HG02970 (cell line): ENCODE measurements around the gene MRTFA.
"Not testable (repeated sequence)": the region's sequence is repeated elsewhere in the genome, so short reads cannot be mapped to it uniquely, and the experiment has no call there.

ENCODE experiments used
- ATAC-seq: cut with Tn5 transposase; IDR thresholded peaks from one replicate; pipeline ENCODE4 v1.9.1; 2021; ENCODE audit warnings: mild to moderate bottlenecking, moderate library complexity, moderate number of reproducible peaks; ENCODE audit not compliant: unreplicated experiment, low FRiP score

MRTFA gene

DNA sequence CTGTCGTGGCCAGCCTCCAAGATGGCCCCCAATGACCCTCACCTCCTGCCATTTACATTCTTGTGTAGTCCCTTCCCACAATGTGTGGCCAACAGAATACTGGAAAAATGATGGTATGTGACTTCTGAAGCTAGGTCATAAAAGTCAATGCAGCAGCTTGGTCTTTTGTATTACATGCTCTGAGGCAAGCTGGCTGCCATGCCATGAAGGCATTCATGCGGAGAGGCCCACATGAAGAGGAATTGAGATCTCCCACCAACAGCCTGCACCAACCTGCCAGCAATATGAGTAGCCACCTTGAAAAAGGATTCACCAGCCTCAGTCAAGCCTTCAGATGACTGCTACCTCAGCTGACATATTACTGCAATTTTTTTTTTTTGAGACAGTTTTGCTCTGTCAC lies 4.6 kb downstream of the MRTFA start:
- ATAC-seq, result no peak

DNA sequence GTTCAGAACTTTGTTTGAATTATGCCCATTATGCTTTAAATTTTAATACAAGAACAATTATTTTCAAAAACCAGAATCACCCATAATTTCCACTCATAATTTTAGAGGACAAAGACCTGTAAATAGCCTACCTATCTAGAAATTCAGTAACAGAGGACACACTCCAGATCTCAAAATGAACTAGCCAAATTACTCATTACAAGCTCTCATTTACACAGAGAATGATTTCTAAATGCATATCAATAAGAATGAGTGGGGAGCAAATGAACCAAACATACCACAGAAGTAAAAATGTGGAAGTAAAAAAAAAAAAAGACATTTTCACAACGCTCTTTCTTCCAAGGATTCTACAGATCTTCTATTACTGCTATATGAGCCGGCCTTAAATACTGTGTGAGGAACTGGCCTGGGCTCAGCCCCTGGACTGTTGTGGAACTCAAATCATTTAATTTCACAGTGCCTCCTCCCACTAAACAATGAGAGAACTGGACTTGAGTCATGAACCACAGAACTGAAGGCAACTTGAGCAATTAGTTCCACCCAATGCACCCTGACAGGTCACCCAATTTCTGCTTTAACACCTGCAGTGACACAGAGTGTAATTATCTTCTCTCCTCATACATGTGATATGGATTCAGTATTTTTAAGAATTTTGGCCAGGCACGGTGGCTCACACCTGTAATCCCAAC lies 8.0 kb downstream of the MRTFA start:
- ATAC-seq, result no peak

DNA sequence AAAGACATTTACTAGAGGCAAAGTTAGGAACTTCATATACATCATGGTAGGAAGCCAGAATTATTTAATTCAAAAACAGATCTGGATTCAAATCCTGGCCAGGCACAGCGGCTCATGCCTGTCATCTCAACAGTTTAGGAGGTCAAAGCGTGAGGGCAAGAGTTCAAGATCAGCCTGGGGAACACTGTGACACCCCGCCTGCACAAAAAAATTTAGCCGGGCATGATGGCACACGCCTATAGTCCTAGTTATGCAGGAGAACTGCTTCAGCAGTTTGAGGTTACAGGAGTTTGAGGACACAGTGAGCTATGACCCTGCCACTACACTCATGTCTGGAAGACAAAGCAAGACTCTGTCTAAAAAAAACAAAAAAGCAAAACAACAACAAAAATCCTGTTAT lies 8.9 kb downstream of the MRTFA start:
- ATAC-seq, result no peak

DNA sequence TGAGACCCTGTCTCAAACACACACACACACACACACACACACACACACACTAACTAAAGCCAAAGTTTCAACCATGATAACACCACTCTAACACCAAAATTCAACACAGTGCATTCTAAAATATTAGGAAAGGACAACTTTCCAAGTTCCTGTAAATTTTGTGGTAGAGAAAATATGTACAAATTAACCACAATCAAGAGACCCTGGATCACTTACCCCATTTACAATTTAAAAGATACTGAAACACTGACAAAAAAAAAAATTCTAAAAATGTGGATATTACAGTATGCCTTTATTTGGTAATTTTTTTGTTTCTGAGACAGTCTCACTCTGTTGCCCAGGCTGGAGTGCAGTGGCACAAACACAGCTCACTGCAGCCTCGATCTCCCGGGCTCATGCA lies 9.7 kb downstream of the MRTFA start:
- ATAC-seq, result no peak

DNA sequence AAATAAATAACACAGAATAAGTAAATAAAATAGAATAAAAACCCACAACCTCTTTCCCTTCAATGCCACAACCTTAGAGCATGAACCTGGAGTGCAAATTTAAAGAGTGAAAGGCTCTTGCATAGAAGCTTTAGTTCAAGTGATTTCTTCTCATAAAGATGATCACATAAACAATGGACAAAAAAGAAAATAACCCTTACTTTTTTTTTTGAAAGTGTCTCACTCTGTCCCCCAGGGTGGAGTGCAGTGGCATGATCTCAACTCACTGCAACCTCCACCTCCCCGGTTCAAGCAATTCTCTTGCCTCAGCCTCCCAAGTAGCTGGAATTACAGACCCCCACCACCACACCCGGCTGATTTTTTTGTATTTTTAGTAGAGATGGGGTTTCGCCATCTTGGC lies 10.7 kb downstream of the MRTFA start:
- not testable (repeated sequence) for ATAC-seq

DNA sequence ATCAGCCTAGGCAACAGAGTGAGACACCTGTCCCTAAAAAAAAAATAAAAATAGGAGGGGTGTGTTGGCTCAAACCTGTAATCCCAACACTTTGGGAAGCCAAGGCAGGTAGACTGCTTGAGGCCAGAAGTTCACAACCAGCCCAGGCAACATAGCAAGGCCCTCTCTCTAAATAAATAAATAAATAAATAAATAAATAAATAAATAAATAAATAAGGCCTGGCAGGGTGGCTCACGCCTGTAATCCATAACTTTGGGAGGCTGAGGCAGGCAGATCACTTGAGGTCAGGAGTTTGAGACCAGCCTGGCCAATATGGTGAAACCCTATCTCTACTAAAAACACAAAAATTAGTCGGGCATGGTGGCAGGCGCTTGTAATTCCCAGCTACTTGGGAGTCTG lies 11.2 kb downstream of the MRTFA start:
- not testable (repeated sequence) for ATAC-seq

DNA sequence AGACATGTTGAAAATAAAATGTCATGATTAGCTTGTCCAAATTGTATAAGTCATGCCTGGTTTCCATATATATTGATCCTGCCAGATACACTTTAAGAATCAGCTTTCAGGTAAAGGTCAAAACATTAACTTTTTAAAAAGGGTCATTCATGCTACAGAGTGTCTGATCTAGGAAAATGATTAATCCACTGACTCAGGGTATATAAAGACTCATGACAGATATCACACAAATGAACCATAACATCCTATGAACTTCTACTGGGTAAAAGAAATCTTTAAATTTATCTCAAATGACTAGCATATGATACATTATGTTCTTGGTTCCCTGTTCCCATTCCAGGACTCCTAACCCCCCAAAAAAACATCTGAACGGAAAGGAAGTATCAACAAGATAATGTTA lies 11.7 kb downstream of the MRTFA start:
- no peak for ATAC-seq

DNA sequence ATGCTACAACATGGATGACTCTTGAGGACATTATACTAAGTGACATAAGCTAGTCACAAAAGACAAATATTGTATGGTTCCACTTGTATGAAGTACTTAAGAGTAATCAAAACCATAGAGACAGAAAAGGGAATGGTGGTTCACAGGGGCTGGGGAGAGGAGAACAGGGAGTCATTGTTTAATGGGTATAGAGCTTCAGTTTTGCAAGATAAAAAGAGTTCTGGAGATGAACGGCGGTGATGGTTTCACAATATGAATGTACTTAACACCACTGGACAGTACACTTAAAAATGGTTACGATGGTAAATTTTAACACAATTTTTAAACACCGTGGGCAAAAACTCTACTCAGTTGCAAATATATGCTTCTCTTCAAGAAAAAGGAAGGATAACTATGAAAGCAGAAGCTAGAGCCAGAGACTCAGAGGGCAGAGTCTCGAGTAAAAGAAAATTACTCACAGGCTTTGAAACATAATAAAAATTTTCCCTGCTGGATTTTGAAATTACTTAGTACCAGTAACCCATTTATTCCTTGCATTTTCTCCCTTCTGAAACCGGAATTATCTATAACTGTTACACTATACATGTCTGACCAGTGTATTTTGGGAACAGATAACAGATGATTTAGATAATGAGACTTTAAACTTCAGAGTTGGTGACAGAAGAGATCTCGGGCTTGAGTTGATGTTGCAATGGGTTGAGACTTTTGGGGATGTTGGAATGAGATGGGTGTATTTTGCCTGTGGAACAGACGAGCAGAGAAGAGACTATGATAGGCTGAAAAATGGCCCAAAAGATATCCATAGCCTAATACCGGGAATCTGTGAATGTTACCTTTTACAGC lies 15.0 kb downstream of the MRTFA start:
- no peak for ATAC-seq

DNA sequence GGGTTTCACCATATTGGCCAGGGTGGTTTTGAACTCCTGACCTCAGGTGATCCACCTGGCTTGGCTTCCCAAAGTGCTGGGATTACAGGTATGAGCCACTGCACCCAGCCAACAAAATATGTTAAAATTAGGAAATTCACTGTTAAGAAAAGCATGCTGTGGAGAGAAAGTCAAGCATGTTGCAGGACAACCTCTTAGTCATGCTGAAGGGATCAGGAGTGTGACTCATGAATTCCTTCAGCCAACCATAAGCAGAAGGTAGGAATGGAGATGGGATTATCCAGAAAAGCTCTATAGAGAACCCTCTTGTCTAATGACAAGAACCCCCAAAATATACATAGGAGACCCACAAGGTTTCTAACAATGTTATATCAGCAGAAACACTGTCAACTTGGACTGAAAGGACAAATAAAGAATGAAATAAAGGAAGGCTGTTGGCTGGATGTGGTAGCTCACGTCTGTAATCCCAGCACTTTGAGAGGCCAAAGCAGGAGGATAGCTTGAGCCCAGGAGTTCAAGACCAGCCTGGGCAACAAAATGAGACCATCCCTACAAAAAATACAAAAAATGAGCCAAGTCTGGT lies 16.0 kb downstream of the MRTFA start:
- no peak for ATAC-seq

DNA sequence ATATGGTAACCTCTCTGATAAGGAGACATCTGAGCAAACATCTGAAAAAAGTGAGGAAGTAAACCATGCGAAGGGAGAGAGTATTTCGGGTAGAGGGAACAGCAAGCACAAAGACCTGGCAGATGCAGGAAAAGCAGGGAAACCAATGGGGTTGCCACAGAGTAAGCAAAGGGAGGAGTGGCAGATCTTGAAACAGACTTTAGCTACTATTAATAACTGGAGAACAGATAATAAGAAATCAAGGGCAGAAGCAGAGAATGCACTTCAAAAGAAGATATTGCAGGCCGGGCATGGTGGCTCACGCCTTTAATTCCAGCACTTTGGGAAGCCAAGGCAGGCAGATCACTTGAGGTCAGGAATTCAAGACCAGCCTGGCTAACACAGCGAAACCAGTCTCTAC lies 18.1 kb downstream of the MRTFA start:
- ATAC-seq, result no peak

DNA sequence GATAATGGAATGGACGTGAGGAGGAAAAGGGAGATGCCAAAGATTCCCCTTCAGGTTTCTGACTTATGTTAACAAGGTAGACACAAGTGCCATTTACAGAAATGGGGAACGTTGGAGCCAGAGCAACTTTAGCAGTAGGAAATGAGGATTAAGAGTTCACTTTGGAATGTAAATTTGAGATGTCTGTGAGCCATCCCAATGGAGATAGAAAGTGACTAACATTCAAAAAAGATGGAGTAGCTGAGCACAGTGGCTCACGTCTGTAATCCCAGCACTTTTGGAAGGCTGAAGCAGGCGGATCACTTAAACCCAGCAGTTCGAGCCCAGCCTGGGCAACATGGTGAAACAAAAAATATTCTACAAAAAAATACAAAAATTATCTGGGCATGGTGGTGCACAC lies 19.9 kb downstream of the MRTFA start:
- ATAC-seq, result no peak

DNA sequence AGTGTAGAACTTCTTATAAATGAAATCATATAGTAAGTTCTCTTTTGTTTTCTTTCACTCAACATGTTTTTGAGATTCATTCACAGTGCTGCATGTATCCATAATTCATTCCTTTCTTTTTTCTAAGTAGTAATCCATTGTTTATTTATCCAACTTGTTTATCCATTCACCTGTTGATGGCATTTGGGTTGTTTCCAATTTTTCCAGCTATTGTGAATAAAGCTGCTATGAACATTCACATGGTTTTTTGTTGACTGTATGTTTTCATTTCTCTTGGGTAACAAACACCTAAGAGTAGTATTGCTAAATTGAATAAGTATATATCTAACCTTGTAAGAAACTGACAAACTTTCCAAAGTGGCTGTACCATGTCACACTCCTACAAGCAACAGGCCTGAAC lies 23.5 kb downstream of the MRTFA start:
- no peak for ATAC-seq

DNA sequence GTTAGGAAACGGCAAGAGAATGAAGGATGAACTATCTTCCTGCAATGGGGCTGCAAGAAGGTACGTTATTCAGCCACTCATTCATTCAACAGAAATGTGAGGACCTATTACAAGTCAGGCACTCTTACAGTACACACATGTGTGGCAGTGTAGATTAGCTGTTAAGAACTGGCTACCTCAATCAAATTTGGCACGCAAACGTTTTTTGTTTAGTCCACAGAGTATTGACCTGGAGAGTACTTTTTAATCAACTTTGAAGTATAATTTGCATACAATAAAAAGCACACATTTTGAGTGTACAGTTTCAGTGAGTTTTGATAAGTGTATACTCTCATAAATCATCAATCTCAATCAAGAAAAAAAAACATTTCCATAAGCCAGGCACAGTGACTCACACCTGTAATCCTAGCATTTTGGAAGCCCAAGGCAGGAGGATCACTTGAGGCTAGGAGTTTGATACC lies 24.2 kb downstream of the MRTFA start:
- ATAC-seq, result no peak

DNA sequence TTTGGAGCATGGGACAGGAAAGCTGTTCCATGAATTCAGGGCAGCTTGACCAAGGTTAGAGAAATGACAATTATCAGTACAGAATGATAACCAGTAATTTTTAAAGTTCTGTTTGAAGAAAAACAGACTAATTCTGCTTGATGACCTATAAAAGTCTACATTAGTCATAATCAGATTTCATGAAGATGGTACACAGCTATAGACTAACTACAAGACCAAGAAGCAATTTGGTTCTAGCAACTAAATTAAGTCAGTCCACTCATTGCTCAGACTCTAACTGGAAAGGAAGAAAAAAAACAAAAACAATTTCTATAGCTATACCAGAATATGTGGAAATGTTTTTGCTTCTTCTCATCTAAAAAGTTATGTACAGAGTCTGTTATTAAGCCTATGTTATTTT lies 24.9 kb downstream of the MRTFA start:
- no peak for ATAC-seq

DNA sequence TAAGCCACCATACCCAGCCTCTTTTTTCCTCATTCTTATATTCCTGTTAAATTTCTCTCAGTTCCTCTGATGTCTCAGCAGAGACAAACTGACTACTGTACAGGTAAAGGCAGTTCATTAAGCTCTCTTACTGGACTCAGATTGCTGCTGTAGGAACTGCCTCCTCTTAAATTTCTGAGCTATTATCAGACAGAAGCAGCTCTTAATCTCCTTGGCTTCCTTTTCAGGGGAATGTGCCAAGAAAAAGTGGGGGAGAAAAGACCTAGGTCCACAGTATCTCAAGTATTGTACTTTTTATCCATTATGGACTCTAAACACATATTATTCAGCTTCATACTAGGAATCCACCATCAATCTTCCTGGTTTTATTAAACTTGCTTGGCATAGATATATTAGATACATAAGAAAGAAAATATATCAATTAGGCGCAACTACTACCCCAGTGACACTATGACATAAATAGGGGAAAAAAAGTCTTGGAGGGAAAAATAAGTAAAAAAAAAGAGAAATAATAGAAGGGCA lies 26.1 kb downstream of the MRTFA start:
- ATAC-seq, result no peak

DNA sequence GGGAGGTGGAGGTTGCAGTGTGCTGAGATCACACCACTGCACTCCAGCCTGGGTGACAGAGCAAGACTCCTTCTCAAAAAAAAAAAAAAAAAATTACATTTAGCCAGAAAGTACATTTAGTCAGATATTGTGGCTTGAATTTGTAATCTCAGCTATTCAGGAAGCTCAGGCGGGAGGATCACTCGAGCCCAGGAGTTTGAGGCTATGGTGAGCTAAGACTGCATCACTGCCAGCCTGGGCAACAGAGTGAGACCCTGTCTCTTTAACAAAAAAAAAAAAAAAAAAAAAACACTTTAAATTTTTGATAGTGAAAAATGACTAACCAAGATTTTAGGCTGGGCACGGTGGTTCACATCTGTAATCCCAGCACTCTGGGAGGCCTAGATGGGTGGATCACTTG lies 27.3 kb downstream of the MRTFA start:
- ATAC-seq, result no peak

DNA sequence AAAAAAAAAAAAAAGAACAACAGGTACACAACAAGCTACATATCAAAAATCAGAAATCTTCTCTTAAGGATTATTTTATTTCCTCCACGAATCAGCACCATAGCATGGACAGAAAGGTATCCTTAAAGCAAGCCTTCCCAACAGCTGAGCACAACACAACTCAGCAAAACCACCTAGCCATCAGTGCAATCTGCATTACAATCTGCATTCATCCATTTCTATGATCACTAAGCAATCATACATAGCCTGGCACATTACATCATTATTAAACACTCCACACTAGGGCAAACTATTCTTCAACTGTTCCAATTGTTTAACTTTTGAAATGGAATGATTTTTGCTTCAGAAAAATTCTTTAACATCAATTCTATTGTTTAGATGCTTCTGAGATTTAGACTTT lies 29.0 kb downstream of the MRTFA start:
- no peak for ATAC-seq

DNA sequence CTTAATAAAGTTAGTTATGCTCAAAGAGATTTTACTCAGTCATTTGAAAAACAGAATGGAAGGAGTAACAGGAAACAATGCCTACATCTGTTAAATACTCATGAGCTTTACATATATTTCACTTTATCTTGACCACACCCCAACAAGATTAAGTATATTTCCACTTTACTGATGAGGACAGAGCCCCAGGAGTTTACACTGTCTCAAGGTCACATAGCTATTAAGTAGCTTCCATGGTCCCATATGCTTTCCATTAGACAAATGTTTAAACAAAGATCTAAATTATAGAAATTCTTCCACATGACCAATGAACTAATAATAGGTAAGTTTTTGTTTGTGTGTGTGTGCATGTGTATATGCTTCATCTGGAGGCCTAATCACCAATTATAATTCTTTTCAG lies 30.2 kb downstream of the MRTFA start:
- no peak for ATAC-seq

DNA sequence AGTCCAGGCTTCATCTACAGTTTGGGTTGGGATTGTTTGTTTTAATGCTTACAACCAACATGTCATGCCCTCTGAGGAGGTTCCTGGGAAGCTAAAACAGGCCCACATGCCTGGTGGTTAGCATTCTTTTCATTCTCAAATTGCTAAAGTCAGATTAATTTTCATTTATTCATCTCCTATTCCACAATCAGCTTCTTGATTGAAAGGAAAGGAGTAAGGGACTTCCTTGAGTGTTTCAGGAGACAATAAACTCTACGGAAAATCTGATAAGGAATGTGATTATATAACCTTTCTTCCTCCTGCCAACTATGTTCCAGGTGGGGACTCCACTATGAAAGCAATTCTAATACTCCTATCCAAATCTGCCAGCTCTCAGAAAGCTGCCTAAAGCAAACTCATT lies 30.8 kb downstream of the MRTFA start:
- no peak for ATAC-seq

DNA sequence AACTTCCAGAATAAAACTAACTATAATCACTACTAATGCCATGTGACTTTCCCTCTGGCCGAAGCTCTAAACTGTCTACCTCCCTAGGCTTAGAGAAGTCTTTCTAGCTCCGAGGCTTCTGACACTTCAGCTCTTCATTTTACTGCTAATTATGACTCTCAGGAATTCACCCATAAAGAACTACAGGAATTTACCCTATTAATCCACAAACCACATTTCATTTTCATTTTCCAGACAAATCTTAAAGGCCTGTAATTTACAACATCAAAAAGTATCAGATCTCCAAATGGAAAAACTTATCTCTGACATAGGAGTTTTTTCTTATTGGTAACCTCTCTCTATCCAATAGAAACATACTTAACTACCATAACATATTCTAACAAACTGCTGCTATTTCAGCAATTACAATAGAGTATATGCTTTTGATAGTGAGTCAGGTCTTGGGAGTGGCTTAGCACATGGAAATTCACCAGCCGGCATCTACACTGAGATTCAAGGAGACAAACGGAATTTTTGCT lies 33.4 kb downstream of the MRTFA start:
- no peak for ATAC-seq

DNA sequence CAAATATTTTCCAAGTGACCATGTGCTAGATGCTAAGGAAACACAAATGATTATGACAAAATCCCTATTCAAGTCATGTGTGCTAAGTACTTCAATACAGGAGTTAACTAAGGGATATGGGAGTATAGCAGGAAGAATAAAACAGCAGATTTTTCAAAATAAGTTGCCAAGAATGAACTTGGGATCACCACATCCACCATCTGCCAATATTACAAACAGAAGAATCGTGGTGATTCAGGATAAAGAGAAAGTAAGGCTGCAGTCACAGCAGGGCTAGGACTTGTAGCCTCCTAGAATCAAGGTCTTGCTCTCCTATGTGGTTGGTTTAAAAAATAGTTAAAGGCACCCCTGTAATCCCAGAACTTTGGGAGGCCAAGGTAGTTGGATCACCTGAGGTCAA lies 34.3 kb downstream of the MRTFA start:
- ATAC-seq, result no peak
